HUES64 (cell line): ENCODE results near the gene LRP8.
A peak's percentile ranks its signal among the peaks of the same experiment; 100 is the strongest.
"Not testable (repeated sequence)": the region's sequence is repeated elsewhere in the genome, so short reads cannot be mapped to it uniquely, and the experiment has no call there.

Experiments used
- H3K27ac ChIP-seq: 2 replicates; pipeline ENCODE4 v1.7.0; 2013; ENCODE audit warnings: low read depth, low read length, inconsistent platforms
- H3K27me3 ChIP-seq: 2 replicates; pipeline ENCODE4 v1.6.1; 2013; ENCODE audit warnings: mild to moderate bottlenecking, low read length; ENCODE audit not compliant: insufficient read depth
- H3K36me3 ChIP-seq: 2 replicates; pipeline ENCODE4 v1.6.1; 2013; ENCODE audit warnings: mild to moderate bottlenecking, low read length; ENCODE audit not compliant: insufficient read depth
- H3K4me1 ChIP-seq: 2 replicates; pipeline ENCODE4 v1.6.1; 2013; ENCODE audit warnings: mild to moderate bottlenecking, low read length, moderate library complexity; ENCODE audit not compliant: insufficient read depth
- H3K4me3 ChIP-seq: 2 replicates; pipeline ENCODE4 v1.5.1; 2013; ENCODE audit warnings: mild to moderate bottlenecking, low read length, moderate library complexity
- H3K9ac ChIP-seq: 2 replicates; pipeline ENCODE4 v1.6.1; 2013; ENCODE audit warnings: mild to moderate bottlenecking, low read depth, low read length
- H3K9me3 ChIP-seq: 2 replicates; pipeline ENCODE4 v1.6.1; 2013; ENCODE audit warnings: low read depth, low read length; ENCODE audit not compliant: insufficient read depth
- WGBS: fragments of 150-250, 120-280 bp; methylation state at CpG from one replicate; pipeline ENCODE4 v1.1.7; 2013; ENCODE audit warnings: missing lambda C conversion rate; 5-methylcytosine and 5-hydroxymethylcytosine counted together

Gene LRP8

DNA sequence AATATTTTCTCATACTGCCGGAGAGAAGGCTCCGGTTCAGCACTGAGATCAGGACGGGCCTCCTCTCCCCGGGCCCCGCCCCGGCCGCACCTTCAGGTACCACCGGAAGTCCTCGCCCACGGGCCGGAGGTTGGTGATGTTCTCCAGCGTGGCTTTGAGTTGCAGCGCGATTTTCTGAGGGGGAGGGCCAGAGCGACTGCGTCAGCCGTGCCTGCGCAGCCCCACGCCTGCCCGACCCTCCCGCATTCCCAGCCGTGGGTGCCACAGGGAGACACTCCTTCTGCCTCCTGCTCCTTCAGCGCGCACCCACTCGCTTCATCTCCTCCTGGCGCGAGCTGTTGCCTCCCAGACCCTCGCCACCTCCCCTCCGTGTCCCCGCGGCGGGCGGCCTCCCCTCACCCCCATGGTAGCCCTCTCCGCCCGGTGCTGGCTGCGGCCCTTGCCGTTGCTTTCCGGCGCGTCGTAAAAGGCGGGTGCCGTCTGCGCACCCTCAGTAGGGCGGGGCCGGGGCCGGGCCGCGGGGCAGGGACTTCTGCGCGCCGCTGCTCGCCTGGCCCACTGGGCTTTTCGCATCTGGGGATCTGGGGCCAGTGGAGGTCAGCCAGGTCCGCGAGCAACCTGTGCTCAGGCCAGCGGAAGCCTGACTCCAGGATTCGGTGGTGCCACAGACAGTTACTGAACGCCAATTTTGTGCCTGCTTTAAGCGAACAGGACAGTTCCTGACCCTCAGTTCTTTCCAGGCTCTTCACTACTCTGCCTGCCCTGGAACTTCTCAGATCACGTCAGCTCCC is 107.5 kb downstream of the LRP8 start, which contains the start of gene CZIB:
Gene CZIB, minus strand, starts transcription at position 464 of the 791 bp plus-strand sequence. Its CDS starts 59 bp downstream, at position 405.
- Histone ChIP-seq H3K27ac (peak within 1 kb of the TSS; percentile 94), H3K9ac (peak within 1 kb of the TSS; percentile 91), H3K9me3 (no peaks in the 10 kb centered on the region), H3K4me1 (peaks cover 12% of the 10 kb centered on the region; the same call in 1 of the 2 replicates), H3K36me3 (peaks cover 30% of the 10 kb centered on the region), H3K27me3 (no peaks in the 10 kb centered on the region), H3K4me3 (peak within 1 kb of the TSS; percentile 95)
- WGBS = 1% methylated on average over 61 of the region's 61 CpGs

DNA sequence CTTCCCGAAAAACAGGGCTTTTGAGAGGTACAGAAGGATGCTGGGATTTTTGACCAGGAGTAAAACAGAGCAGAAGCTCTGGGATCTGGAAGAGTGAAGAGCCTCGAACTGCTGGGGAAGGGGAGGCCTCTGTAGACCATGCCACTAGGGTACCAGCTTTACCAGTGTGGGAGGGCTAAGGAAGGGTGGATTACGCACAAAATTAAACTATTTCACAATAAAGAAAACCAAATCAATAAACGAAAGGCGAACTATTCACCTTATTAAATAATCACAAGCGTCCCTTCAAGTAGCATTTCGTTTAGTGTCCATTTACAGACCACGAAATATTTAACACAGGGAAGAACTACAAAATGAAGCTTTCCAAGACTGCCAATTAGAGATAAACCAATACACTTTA is 108.2 kb downstream of the LRP8 start:
- Histone ChIP-seq H3K9me3 (no peaks in the 10 kb centered on the region), H3K4me1 (peaks cover 12% of the 10 kb centered on the region; the same call in 1 of the 2 replicates), H3K27me3 (no peaks in the 10 kb centered on the region), H3K9ac (peak overlapping the region; percentile 91), H3K4me3 (peak overlapping the region; percentile 95), H3K36me3 (peaks cover 35% of the 10 kb centered on the region), H3K27ac (peak overlapping the region; percentile 94; the same call in 1 of the 2 replicates)
- WGBS = 38% methylated on average over 8 of the region's 8 CpGs

DNA sequence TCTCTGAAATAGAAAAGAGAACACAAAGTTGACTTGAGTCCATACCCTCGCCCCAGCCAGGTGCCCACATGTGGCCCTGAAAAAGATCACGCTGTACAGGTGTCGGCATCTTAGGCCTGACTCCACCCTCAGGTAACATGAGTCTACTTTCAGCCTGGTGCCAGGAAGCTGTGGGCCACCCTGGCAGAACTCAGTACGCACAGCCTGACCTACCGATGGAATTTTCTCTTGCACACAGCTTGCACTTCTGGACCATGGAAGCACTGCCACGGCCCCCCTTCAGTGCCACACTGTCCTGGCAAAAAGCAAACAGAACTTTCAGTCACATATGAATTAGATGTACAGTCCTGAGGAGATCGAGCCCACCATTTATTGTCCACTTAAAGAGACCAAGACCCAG is 109.7 kb downstream of the LRP8 start:
- no peak overlapping the region for H3K4me3 ChIP-seq
- 89% methylated on average over 7 of the region's 7 CpGs for WGBS
- H3K9me3 ChIP-seq = no peaks in the 10 kb centered on the region
- no peak overlapping the region for H3K27ac ChIP-seq
- H3K36me3 ChIP-seq = peaks cover 48% of the 10 kb centered on the region
- H3K4me1 ChIP-seq = peaks cover 12% of the 10 kb centered on the region; the same call in 1 of the 2 replicates
- H3K9ac ChIP-seq = no peak overlapping the region
- H3K27me3 ChIP-seq = no peaks in the 10 kb centered on the region

DNA sequence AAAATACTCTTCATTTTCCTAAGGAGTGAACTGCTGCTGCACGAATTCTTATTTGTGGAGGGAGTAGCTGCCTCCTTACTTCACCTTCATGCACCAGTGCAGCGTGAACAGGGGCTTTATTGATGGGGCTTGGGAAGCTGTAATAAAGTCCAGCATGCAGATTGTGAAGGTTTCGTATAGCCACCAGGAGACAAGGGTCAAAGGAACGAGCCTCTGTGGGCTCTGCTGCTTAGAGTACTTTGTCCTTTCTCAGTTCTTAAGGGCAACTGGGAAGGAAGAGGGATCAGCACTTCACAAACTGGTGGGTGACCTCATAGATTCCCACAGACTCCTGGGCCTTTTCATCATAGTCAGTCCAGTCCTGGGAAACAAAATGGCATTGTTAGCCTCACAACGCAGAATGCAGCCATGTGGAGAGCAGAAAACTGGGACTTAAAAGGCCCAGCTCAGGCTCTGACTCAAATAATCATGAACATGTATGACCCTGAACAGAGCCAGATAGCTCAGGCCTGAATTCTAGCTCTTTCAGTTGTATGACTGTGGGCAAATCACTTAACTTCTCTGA is 113.4 kb downstream of the LRP8 start:
- H3K9ac ChIP-seq = no peak overlapping the region
- 89% methylated on average over 5 of the region's 5 CpGs for WGBS
- peaks cover 3% of the 10 kb centered on the region; the same call in 1 of the 2 replicates for H3K4me1 ChIP-seq

DNA sequence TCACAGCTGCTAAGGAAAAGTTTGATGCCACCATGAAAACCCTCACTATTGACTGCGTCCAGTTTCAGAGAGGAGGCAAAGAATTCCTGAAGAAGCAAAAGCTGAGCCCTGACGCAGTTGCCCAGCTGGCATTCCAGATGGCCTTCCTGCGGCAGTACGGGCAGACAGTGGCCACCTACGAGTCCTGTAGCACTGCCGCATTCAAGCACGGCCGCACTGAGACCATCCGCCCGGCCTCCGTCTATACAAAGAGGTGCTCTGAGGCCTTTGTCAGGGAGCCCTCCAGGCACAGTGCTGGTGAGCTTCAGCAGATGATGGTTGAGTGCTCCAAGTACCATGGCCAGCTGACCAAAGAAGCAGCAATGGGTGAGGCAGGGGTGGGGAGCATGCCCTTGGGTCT is 116.9 kb downstream of the LRP8 start:
- peaks cover 87% of the 10 kb centered on the region for H3K36me3 ChIP-seq
- WGBS = 96% methylated on average over 11 of the region's 11 CpGs

More for the DNA sequence above, 113.4 kb downstream of the LRP8 start:
- Histone ChIP-seq H3K27me3 (no peaks in the 10 kb centered on the region), H3K9me3 (no peaks in the 10 kb centered on the region), H3K36me3 (peaks cover 78% of the 10 kb centered on the region), H3K27ac (no peak overlapping the region), H3K4me3 (no peak overlapping the region)

DNA sequence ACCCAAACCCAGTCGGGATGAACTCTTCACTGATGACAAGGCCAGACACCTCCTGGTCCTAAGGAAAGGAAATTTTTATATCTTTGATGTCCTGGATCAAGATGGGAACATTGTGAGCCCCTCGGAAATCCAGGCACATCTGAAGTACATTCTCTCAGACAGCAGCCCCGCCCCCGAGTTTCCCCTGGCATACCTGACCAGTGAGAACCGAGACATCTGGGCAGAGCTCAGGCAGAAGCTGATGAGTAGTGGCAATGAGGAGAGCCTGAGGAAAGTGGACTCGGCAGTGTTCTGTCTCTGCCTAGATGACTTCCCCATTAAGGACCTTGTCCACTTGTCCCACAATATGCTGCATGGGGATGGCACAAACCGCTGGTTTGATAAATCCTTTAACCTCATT is 117.5 kb downstream of the LRP8 start:
- no peak overlapping the region for H3K9ac ChIP-seq
- no peak overlapping the region for H3K27ac ChIP-seq
- no peak overlapping the region for H3K4me3 ChIP-seq
- H3K4me1 ChIP-seq = no peaks in the 10 kb centered on the region
- H3K27me3 ChIP-seq = no peaks in the 10 kb centered on the region
- 93% methylated on average over 7 of the region's 7 CpGs for WGBS
- peaks cover 23% of the 10 kb centered on the region for H3K9me3 ChIP-seq
- peaks cover 87% of the 10 kb centered on the region for H3K36me3 ChIP-seq

More for the DNA sequence above, 116.9 kb downstream of the LRP8 start:
- H3K27me3 ChIP-seq = no peaks in the 10 kb centered on the region
- no peak overlapping the region for H3K9ac ChIP-seq
- H3K4me3 ChIP-seq = no peak overlapping the region
- H3K27ac ChIP-seq = no peak overlapping the region
- H3K4me1 ChIP-seq = no peaks in the 10 kb centered on the region
- peaks cover 17% of the 10 kb centered on the region for H3K9me3 ChIP-seq

DNA sequence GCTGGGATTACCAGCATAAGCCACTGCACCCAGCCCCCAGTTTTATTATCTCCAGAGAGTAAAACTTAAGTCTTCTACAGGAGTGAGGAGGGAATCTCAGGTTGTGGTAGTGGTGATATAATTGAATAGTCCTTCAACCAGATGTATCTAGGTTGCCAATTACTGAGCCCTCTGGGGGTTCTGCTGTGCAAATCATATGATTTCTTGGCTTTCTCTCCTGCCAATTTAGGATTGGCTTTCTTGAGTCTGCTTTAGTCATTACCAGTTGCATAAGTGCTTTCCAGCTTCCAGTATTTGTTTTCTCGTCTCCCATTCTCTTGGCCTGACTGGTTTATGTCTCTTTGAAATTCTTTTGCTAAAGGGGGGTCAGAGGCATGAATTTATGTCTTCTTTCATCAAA is 120.1 kb downstream of the LRP8 start:
- no peaks in the 10 kb centered on the region for H3K27me3 ChIP-seq
- peaks cover 39% of the 10 kb centered on the region for H3K9me3 ChIP-seq
- 100% methylated on average over 1 of the region's 1 CpG for WGBS
- H3K9ac ChIP-seq = no peak overlapping the region
- H3K36me3 ChIP-seq = peaks cover 91% of the 10 kb centered on the region
- H3K27ac ChIP-seq = no peak overlapping the region
- H3K4me1 ChIP-seq = no peaks in the 10 kb centered on the region
- H3K4me3 ChIP-seq = no peak overlapping the region

DNA sequence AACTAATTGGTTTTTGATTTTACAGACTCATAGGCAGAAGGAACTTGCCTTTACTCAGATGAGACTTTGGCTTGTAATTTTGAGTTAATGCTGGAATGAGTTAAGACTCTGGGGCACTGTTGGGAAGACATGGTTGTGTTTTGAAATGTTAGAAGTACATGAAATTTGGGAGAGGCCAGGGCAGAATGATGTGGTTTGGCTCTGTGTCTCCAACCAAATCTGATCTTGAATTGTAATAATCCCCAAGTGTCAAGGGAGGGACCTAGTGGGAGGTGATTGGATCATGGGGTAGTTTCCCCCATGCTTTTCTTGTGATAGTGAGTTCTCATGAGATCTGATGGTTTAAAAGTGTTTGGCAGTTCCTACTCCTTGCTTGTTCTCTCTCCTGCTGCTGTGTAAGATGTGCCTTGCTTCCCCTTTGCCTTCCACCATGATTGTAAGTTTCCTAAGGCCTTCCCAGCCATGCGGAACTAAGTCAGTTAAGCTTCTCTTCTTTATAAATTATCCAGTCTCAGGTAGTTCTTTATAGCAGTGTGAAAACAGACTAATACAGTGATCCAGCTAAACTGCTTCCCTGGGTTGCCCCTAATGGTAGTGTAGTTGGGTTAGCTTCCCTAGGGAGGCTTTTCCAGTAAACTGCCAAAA is 121.0 kb downstream of the LRP8 start:
- peaks cover 93% of the 10 kb centered on the region for H3K36me3 ChIP-seq
- no peak overlapping the region for H3K4me3 ChIP-seq

DNA sequence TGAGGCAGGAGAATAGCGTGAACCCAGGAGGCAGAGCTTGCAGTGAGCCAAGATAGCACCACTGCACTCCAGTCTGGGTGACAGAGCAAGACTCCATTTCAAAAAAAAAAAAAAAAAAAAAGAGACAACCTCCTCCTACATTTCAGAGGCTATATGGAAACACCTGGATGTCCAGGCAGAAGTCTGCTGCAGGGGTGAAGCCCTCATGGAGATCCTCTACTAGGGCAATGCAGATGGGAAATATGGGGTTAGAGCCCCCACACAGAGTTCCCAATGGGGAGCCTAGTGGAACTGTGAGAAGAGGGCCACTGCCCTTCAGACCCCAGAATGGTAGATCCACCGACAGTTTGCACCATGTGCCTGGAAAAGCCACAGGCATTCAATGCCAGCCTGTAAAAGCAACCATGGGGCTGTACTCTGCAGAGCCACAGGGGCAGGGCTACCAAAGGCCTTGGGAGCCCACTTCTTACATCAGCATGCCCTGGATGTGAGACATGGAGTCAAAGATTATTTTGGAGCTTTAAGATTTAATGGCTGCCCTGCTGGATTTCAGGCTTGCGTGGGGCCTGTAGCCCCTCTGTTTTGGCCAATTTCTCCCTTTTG is 121.7 kb downstream of the LRP8 start:
- H3K27ac ChIP-seq, H3K9ac ChIP-seq, H3K4me3 ChIP-seq, H3K27me3 ChIP-seq, H3K4me1 ChIP-seq: not testable (repeated sequence)
- peaks cover 99% of the 10 kb centered on the region for H3K36me3 ChIP-seq
- WGBS = 93% methylated on average over 3 of the region's 3 CpGs
- peaks cover 39% of the 10 kb centered on the region for H3K9me3 ChIP-seq

More for the DNA sequence above, 121.0 kb downstream of the LRP8 start:
- Histone ChIP-seq H3K27me3 (no peaks in the 10 kb centered on the region), H3K9ac (no peak overlapping the region), H3K9me3 (peaks cover 39% of the 10 kb centered on the region), H3K4me1 (no peaks in the 10 kb centered on the region), H3K27ac (no peak overlapping the region)
- 100% methylated on average over 1 of the region's 1 CpG for WGBS

DNA sequence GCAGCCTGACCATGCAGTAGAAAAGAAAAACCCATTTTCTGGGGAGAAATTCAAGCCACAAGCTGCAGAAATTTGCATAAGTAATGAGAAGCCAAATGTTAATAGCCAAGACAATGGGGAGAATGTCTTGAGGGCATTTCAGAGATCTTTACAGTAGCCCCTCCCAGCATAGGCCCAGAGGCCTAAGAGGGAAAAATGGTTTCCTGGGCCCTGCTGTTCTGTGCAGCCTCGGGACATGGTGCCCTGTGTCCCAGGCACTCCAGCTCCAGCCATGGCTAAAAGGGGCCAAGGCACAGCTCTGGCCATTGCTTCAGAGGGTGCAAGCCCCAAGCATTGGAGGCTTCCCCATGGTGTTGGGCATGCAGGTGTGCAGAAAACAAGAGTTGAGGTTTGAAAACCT is 122.4 kb downstream of the LRP8 start:
- not testable (repeated sequence) for H3K4me1 ChIP-seq, H3K27ac ChIP-seq, H3K9ac ChIP-seq, H3K27me3 ChIP-seq, H3K4me3 ChIP-seq
- 96% methylated on average over 1 of the region's 1 CpG for WGBS
- peaks cover 99% of the 10 kb centered on the region for H3K36me3 ChIP-seq
- peaks cover 39% of the 10 kb centered on the region for H3K9me3 ChIP-seq

DNA sequence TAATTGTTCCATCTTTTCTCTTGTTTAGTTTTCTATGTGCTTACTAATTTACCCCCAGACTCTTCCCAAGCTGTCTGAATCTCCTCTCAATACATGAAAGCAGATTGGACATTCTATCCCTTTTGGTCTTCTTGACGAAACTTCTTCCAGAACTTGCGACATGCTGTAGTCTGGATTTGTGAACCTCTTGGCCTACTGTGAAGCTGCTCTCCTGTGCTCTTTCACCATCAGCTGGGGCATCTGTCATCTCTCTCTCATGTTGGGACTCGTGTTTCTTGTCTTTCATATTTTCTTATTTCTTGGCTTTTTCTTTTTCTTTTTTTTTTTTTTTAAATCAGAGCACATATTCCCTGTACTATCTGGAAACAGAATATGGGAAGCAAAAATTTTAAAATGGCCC is 124.4 kb downstream of the LRP8 start:
- WGBS = 94% methylated on average over 3 of the region's 3 CpGs
- H3K36me3 ChIP-seq = peaks cover 80% of the 10 kb centered on the region

More for the DNA sequence above, 124.4 kb downstream of the LRP8 start:
- no peak overlapping the region for H3K4me3 ChIP-seq
- H3K4me1 ChIP-seq = no peaks in the 10 kb centered on the region
- H3K9ac ChIP-seq = no peak overlapping the region
- no peak overlapping the region for H3K27ac ChIP-seq
- H3K9me3 ChIP-seq = peaks cover 39% of the 10 kb centered on the region
- H3K27me3 ChIP-seq = no peaks in the 10 kb centered on the region
